Measurements from ENCODE around the gene TNN. TPM values are rescaled to one million over a fixed set of nuclear protein-coding genes. Genes with fewer than 3 reads are reported as not detected.

The TNN gene
- total RNA-seq, 2 experiments from 2014 or later: not detected

GRCh38 chr1:175071276-175071943 lies 3.8 kb downstream of the TNN start:
- Mint-ChIP-seq H3K27ac (no peak overlapping the region), H3K27me3 (peaks cover 10% of the 10 kb centered on the region), H3K4me1 (ENCODE audit: low read depth) (peaks cover 15% of the 10 kb centered on the region), H3K4me3 (no peak overlapping the region), H3K9me3 (no peaks in the 10 kb centered on the region), H3K36me3 (ENCODE audit: low read depth) (no peaks in the 10 kb centered on the region)
- Histone ChIP-seq H3K27ac (ENCODE audit: low read depth in 1 of 2, low read length in 2 of 2) (no peak overlapping the region), H3K9me3 (ENCODE audit: control insufficient read depth in 1 of 2, insufficient read depth in 1 of 2, low read length in 2 of 2) (no peaks in the 10 kb centered on the region), H3K27me3 (ENCODE audit: control insufficient read depth in 1 of 2, insufficient read depth in 2 of 2, low read length in 2 of 2) (peaks cover 4 to 10% of the 10 kb centered on the region in 2 experiments), H3K4me3 (ENCODE audit: low read length) (no peak overlapping the region), H3K36me3 (ENCODE audit: insufficient read depth, low read length) (no peaks in the 10 kb centered on the region), H3K4me1 (ENCODE audit: insufficient read depth, low read length) (peaks cover 6% of the 10 kb centered on the region)
- intact Hi-C loops (cut with DNase I, micrococcal nuclease): no loop called here
- DNase-seq (no peak), ATAC-seq (ENCODE audit: poor library complexity) (no peak)
- TF ChIP-seq CTCF (IDR thresholded peaks at IDR 0.05): no peak
- ChIA-PET CTCF (no interaction called here), POLR2A (no interaction called here)

DNA sequence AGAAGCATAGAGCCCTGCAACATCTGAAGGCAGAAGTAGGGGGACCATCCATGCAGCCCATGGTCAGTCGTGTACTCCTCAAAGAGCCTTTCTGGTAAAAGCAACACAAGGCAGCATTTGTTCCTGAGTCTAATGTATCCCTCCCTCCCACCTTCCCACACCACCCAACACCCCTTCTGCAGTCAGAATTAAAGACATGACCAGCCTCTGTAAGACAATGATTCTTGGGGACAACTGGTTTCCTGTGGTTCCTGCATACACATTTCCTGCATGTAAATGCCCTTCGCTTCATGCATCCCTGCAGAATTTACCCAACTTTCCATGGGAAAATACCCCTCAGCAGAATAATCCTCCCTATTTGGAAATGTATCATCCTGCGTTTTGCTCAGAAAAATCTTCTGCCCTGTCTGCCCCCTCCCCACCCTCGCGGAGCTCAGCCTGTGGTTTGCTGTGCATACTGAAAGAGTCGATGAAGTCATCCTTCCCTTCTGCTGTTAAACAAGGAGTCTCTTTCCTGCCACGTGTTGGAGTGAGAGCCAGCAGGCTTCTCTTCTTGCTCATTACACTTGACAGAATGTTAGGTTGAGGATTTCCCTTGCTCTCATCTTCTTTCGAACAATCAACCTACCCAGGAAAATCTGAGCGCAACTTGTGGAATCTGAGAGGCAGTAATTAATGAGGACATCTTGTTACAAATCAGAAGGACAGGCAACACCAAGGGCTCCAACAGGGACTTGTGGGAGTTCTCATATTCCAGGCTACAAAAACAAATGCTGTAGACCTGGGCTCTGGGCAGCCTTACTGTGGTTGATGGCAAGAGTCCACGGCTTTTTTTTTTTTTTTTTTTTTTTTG lies 4.7 kb downstream of the TNN start:
- no peaks in the 10 kb centered on the region for H3K36me3 ChIP-seq (ENCODE audit: insufficient read depth, low read length)
- no peak overlapping the region for H3K27ac ChIP-seq (ENCODE audit: low read depth in 1 of 2, low read length in 2 of 2)
- peaks cover 0 to 2% of the 10 kb centered on the region in 2 experiments for H3K9me3 ChIP-seq (ENCODE audit: control insufficient read depth in 1 of 2, insufficient read depth in 1 of 2, low read length in 2 of 2)
- H3K4me1 ChIP-seq (ENCODE audit: insufficient read depth, low read length): peaks cover 6% of the 10 kb centered on the region
- Mint-ChIP-seq H3K36me3 (ENCODE audit: low read depth) (no peaks in the 10 kb centered on the region), H3K27me3 (peaks cover 10% of the 10 kb centered on the region), H3K4me3 (peak overlapping the region; percentile 35), H3K27ac (no peak overlapping the region), H3K9me3 (no peaks in the 10 kb centered on the region), H3K4me1 (ENCODE audit: low read depth) (peaks cover 15% of the 10 kb centered on the region)
- ATAC-seq (ENCODE audit: poor library complexity): peak; percentile 76
- POLR2A ChIA-PET: no interaction called here
- DNase-seq: peak in 3 of 14 experiments; percentile 3 to 25 (median 19)
- peaks cover 4 to 10% of the 10 kb centered on the region in 2 experiments for H3K27me3 ChIP-seq (ENCODE audit: control insufficient read depth in 1 of 2, insufficient read depth in 2 of 2, low read length in 2 of 2)
- intact Hi-C loops (cut with DNase I, micrococcal nuclease): no loop called here
- no peak overlapping the region for H3K4me3 ChIP-seq (ENCODE audit: low read length)
- no peak for TF ChIP-seq CTCF (IDR thresholded peaks at IDR 0.05)
- CTCF ChIA-PET: no interaction called here

- Mint-ChIP-seq H3K36me3 (ENCODE audit: low read depth) (no peaks in the 10 kb centered on the region), H3K27me3 (peaks cover 10% of the 10 kb centered on the region), H3K4me1 (ENCODE audit: low read depth) (peaks cover 15% of the 10 kb centered on the region), H3K9me3 (no peaks in the 10 kb centered on the region), H3K27ac (no peak overlapping the region), H3K4me3 (no peak overlapping the region)
- ATAC-seq (ENCODE audit: poor library complexity) (no peak), DNase-seq (peak in 2 of 14 experiments; percentile 22 to 23)
- CTCF ChIA-PET: no interaction called here
- no peak overlapping the region for H3K27ac ChIP-seq (ENCODE audit: low read depth in 1 of 2, low read length in 2 of 2)
- peaks cover 6% of the 10 kb centered on the region for H3K4me1 ChIP-seq (ENCODE audit: insufficient read depth, low read length)
- POLR2A ChIA-PET: no interaction called here
- H3K9me3 ChIP-seq (ENCODE audit: control insufficient read depth in 1 of 2, insufficient read depth in 1 of 2, low read length in 2 of 2): peaks cover 0 to 4% of the 10 kb centered on the region in 2 experiments
- peaks cover 4 to 10% of the 10 kb centered on the region in 2 experiments for H3K27me3 ChIP-seq (ENCODE audit: control insufficient read depth in 1 of 2, insufficient read depth in 2 of 2, low read length in 2 of 2)
- no peaks in the 10 kb centered on the region for H3K36me3 ChIP-seq (ENCODE audit: insufficient read depth, low read length)
- no peak overlapping the region for H3K4me3 ChIP-seq (ENCODE audit: low read length)
- intact Hi-C loops (cut with DNase I, micrococcal nuclease): no loop called here
- TF ChIP-seq CTCF (IDR thresholded peaks at IDR 0.05): no peak
These were observed 5.4 kb downstream of the TNN start for GRCh38 chr1:175073061-175073460.
